ES-I3 (cell line): ENCODE results near the gene PARL.
A peak's percentile ranks its signal among the peaks of the same experiment; 100 is the strongest.

Experiments
- H3K36me3 ChIP-seq: 2 replicates; pipeline ENCODE4 v1.6.1; 2013; ENCODE audit warnings: mild to moderate bottlenecking, low read length, control low read depth, moderate library complexity; ENCODE audit not compliant: insufficient read depth
- H3K4me1 ChIP-seq: 2 replicates; pipeline ENCODE4 v1.6.1; 2013; ENCODE audit warnings: mild to moderate bottlenecking, control low read depth, low read length; ENCODE audit not compliant: insufficient read depth
- H3K9ac ChIP-seq: 2 replicates; pipeline ENCODE4 v1.6.1; 2013; ENCODE audit warnings: low read depth, mild to moderate bottlenecking, low read length, moderate library complexity
- H3K9me3 ChIP-seq: 2 replicates; pipeline ENCODE4 v1.6.1; 2013; ENCODE audit warnings: mild to moderate bottlenecking, low read length, moderate library complexity; ENCODE audit not compliant: control insufficient read depth, insufficient read depth

The PARL gene

GRCh38 chr3:183825456-183826161, 59.1 kb downstream of the PARL start, which contains the start of gene MAP6D1:
MAP6D1 (minus strand) TSS chr3:183825577; CDS start chr3:183825547, 30 bp downstream.
- Histone ChIP-seq H3K9me3 (no peaks in the 10 kb centered on the region), H3K9ac (peak within 1 kb of the TSS; percentile 75), H3K4me1 (peaks cover 6% of the 10 kb centered on the region), H3K36me3 (peaks cover 3% of the 10 kb centered on the region)

- Histone ChIP-seq H3K4me1 (peaks cover 6% of the 10 kb centered on the region), H3K36me3 (peaks cover 3% of the 10 kb centered on the region), H3K9ac (peak overlapping the region; percentile 75), H3K9me3 (no peaks in the 10 kb centered on the region)
Measured at GRCh38 chr3:183824761-183825455, 59.8 kb downstream of the PARL start.

- peak overlapping the region; percentile 75; the same call in 1 of the 2 replicates for H3K9ac ChIP-seq
- H3K9me3 ChIP-seq, result no peaks in the 10 kb centered on the region
- H3K4me1 ChIP-seq, result peaks cover 6% of the 10 kb centered on the region
- no peaks in the 10 kb centered on the region for H3K36me3 ChIP-seq
Measured at GRCh38 chr3:183823963-183824362, 60.7 kb downstream of the PARL start.

GRCh38 chr3:183822631-183823030, 62.0 kb downstream of the PARL start:
- Histone ChIP-seq H3K9ac (no peak overlapping the region; the same call in 1 of the 2 replicates), H3K9me3 (no peaks in the 10 kb centered on the region), H3K36me3 (no peaks in the 10 kb centered on the region), H3K4me1 (peaks cover 6% of the 10 kb centered on the region)

GRCh38 chr3:183819831-183820230, 64.8 kb downstream of the PARL start:
- Histone ChIP-seq H3K9ac (no peak overlapping the region), H3K9me3 (no peaks in the 10 kb centered on the region), H3K36me3 (peaks cover 6% of the 10 kb centered on the region; the same call in 1 of the 2 replicates), H3K4me1 (peaks cover 6% of the 10 kb centered on the region)

- H3K9ac ChIP-seq, result no peak overlapping the region
- H3K9me3 ChIP-seq, result no peaks in the 10 kb centered on the region
- peaks cover 6% of the 10 kb centered on the region for H3K4me1 ChIP-seq
- peaks cover 6% of the 10 kb centered on the region; the same call in 1 of the 2 replicates for H3K36me3 ChIP-seq
Measured at GRCh38 chr3:183818706-183819624, 65.7 kb downstream of the PARL start.

GRCh38 chr3:183818041-183818620, 66.5 kb downstream of the PARL start:
- Histone ChIP-seq H3K36me3 (peaks cover 6% of the 10 kb centered on the region; the same call in 1 of the 2 replicates), H3K9me3 (no peaks in the 10 kb centered on the region), H3K4me1 (peaks cover 6% of the 10 kb centered on the region), H3K9ac (no peak overlapping the region)

GRCh38 chr3:183817639-183818038, 67.0 kb downstream of the PARL start:
- peaks cover 4% of the 10 kb centered on the region for H3K4me1 ChIP-seq
- no peaks in the 10 kb centered on the region for H3K9me3 ChIP-seq
- no peak overlapping the region for H3K9ac ChIP-seq

GRCh38 chr3:183816681-183817510, 67.8 kb downstream of the PARL start:
- no peaks in the 10 kb centered on the region for H3K9me3 ChIP-seq
- H3K36me3 ChIP-seq, result peaks cover 6% of the 10 kb centered on the region; the same call in 1 of the 2 replicates
- no peaks in the 10 kb centered on the region for H3K4me1 ChIP-seq
- no peak overlapping the region for H3K9ac ChIP-seq

More at GRCh38 chr3:183817639-183818038, 67.0 kb downstream of the PARL start:
- peaks cover 6% of the 10 kb centered on the region; the same call in 1 of the 2 replicates for H3K36me3 ChIP-seq

- peaks cover 6% of the 10 kb centered on the region; the same call in 1 of the 2 replicates for H3K36me3 ChIP-seq
- no peaks in the 10 kb centered on the region for H3K4me1 ChIP-seq
- no peak overlapping the region for H3K9ac ChIP-seq
- no peaks in the 10 kb centered on the region for H3K9me3 ChIP-seq
Measured at GRCh38 chr3:183815951-183816475, 68.7 kb downstream of the PARL start.

- H3K4me1 ChIP-seq, result no peaks in the 10 kb centered on the region
- H3K9me3 ChIP-seq, result no peaks in the 10 kb centered on the region
- H3K9ac ChIP-seq, result no peak overlapping the region
- H3K36me3 ChIP-seq, result peaks cover 6% of the 10 kb centered on the region
Measured at GRCh38 chr3:183815563-183815940, 69.1 kb downstream of the PARL start.

GRCh38 chr3:183814240-183814639, 70.4 kb downstream of the PARL start:
- Histone ChIP-seq H3K36me3 (peaks cover 14% of the 10 kb centered on the region), H3K9me3 (no peaks in the 10 kb centered on the region), H3K9ac (no peak overlapping the region), H3K4me1 (no peaks in the 10 kb centered on the region)
